ENCODE measurements around the gene PRICKLE2. TPM values are rescaled to one million over a fixed set of nuclear protein-coding genes. Genes with fewer than 3 reads are reported as not detected.

PRICKLE2 gene
- total and polyA plus RNA-seq, 2 experiments from 2014 or later = 1.1 to 12.5 TPM

DNA sequence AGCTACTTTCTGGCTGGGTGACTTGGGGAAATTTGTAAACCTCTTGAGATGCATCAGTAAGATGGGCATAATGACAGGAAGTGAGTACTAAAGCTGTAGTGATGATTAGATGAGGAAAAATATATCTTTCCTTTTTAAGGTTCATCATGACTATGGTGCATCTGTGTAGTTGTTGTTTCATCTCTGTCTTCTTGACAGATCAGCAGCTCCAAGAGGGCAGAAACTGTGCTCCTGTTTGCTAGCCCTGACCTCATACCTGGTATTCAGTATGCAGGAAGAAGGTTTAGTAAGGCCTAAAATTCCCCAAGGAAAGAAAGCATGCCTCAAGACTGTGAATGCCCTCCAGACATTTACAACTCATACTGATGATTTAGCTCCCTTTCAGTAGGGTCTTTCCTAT lies 119.5 kb downstream of the PRICKLE2 start:
- Histone ChIP-seq H3K4me2 (no peak overlapping the region), H3F3A (replicated peaks; ENCODE audit: low read depth) (no peaks in the 10 kb centered on the region), H4K20me1 (replicated peaks; ENCODE audit: insufficient read depth) (no peaks in the 10 kb centered on the region), H3K36me3 (ENCODE audit: insufficient read depth) (no peaks in the 10 kb centered on the region), H3K9me2 (ENCODE audit: insufficient read depth) (no peaks in the 10 kb centered on the region), H3K27ac (ENCODE audit: low read depth) (no peak overlapping the region), H2AFZ (no peak overlapping the region), H3K27me3 (ENCODE audit: insufficient read depth) (no peaks in the 10 kb centered on the region), H3K79me2 (replicated peaks; ENCODE audit: insufficient read depth) (no peaks in the 10 kb centered on the region), H3K4me3 (no peak overlapping the region), H3K4me1 (ENCODE audit: insufficient read depth) (peaks cover 31% of the 10 kb centered on the region; the same call in 1 of the 2 replicates)
- Mint-ChIP-seq H3K27ac (no peak overlapping the region), H3K36me3 (ENCODE audit: low read depth) (no peaks in the 10 kb centered on the region), H3K27me3 (ENCODE audit: insufficient read depth, low read depth, poor library complexity) (peaks cover 4% of the 10 kb centered on the region), H3K4me1 (peaks cover 39% of the 10 kb centered on the region), H3K9me3 (no peaks in the 10 kb centered on the region), H3K4me3 (no peak overlapping the region)
- TF ChIP-seq ETS1 (IDR thresholded peaks at IDR 0.05) (no peak), EZH2phosphoT487 (IDR thresholded peaks at IDR 0.05; ENCODE audit: unreplicated experiment) (no peak), ZNF331 (CRISPR knock-in tag; IDR thresholded peaks at IDR 0.05; ENCODE audit: low read depth) (no peak), NANOG (IDR thresholded peaks at IDR 0.05; ENCODE audit: borderline replicate concordance) (no peak), JUNB (IDR thresholded peaks at IDR 0.05; ENCODE audit: unreplicated experiment) (no peak), EZH2 (IDR thresholded peaks at IDR 0.05; ENCODE audit: low read depth, unreplicated experiment) (no peak), ZNF114 (CRISPR knock-in tag; IDR thresholded peaks at IDR 0.05) (no peak), POLR2AphosphoS5 (IDR thresholded peaks at IDR 0.05; ENCODE audit: low read depth) (no peak), STAT1 (IDR thresholded peaks at IDR 0.05; ENCODE audit: unreplicated experiment) (no peak), CREB1 (CRISPR knock-in tag; IDR thresholded peaks at IDR 0.05; ENCODE audit: low read depth) (no peak), REST (IDR thresholded peaks at IDR 0.05; ENCODE audit: unreplicated experiment) (no peak), CTCF (conservative IDR thresholded peaks at IDR 0.05; ENCODE audit: low read depth in 2 of 2) (no peak)
- TF ChIP-seq, protein P1, sequence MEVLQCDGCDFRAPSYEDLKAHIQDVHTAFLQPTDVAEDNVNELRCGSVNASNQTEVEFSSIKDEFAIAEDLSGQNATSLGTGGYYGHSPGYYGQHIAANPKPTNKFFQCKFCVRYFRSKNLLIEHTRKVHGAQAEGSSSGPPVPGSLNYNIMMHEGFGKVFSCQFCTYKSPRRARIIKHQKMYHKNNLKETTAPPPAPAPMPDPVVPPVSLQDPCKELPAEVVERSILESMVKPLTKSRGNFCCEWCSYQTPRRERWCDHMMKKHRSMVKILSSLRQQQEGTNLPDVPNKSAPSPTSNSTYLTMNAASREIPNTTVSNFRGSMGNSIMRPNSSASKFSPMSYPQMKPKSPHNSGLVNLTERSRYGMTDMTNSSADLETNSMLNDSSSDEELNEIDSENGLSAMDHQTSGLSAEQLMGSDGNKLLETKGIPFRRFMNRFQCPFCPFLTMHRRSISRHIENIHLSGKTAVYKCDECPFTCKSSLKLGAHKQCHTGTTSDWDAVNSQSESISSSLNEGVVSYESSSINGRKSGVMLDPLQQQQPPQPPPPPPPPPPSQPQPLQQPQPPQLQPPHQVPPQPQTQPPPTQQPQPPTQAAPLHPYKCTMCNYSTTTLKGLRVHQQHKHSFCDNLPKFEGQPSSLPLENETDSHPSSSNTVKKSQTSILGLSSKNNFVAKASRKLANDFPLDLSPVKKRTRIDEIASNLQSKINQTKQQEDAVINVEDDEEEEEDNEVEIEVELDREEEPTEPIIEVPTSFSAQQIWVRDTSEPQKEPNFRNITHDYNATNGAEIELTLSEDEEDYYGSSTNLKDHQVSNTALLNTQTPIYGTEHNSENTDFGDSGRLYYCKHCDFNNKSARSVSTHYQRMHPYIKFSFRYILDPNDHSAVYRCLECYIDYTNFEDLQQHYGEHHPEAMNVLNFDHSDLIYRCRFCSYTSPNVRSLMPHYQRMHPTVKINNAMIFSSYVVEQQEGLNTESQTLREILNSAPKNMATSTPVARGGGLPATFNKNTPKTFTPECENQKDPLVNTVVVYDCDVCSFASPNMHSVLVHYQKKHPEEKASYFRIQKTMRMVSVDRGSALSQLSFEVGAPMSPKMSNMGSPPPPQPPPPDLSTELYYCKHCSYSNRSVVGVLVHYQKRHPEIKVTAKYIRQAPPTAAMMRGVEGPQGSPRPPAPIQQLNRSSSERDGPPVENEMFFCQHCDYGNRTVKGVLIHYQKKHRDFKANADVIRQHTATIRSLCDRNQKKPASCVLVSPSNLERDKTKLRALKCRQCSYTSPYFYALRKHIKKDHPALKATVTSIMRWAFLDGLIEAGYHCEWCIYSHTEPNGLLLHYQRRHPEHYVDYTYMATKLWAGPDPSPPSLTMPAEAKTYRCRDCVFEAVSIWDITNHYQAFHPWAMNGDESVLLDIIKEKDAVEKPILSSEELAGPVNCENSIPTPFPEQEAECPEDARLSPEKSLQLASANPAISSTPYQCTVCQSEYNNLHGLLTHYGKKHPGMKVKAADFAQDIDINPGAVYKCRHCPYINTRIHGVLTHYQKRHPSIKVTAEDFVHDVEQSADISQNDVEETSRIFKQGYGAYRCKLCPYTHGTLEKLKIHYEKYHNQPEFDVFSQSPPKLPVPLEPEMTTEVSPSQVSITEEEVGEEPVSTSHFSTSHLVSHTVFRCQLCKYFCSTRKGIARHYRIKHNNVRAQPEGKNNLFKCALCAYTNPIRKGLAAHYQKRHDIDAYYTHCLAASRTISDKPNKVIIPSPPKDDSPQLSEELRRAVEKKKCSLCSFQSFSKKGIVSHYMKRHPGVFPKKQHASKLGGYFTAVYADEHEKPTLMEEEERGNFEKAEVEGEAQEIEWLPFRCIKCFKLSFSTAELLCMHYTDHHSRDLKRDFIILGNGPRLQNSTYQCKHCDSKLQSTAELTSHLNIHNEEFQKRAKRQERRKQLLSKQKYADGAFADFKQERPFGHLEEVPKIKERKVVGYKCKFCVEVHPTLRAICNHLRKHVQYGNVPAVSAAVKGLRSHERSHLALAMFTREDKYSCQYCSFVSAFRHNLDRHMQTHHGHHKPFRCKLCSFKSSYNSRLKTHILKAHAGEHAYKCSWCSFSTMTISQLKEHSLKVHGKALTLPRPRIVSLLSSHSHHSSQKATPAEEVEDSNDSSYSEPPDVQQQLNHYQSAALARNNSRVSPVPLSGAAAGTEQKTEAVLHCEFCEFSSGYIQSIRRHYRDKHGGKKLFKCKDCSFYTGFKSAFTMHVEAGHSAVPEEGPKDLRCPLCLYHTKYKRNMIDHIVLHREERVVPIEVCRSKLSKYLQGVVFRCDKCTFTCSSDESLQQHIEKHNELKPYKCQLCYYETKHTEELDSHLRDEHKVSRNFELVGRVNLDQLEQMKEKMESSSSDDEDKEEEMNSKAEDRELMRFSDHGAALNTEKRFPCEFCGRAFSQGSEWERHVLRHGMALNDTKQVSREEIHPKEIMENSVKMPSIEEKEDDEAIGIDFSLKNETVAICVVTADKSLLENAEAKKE (CRISPR knock-in tag; IDR thresholded peaks at IDR 0.05) = no peak
- ATAC-seq (no peak), DNase-seq (ENCODE audit: low spot score) (no peak)

All from GM23338 (cell line).